ENCODE measurements around the gene OR51M1.

Gene OR51M1

GRCh38 chr11:5441414-5441813 lies 57.8 kb downstream of the OR51M1 start, which contains the start of gene OR51I1:
TSS of gene OR51I1 (minus strand) at chr11:5441514. CDS start at chr11:5441514, 0 bp downstream.
- no peak for ATAC-seq
- TF ChIP-seq ZNF565 (CRISPR knock-in tag; conservative IDR thresholded peaks at IDR 0.05; ENCODE audit: low read depth) (no peak), TOX (CRISPR knock-in tag; IDR thresholded peaks at IDR 0.05; ENCODE audit: borderline replicate concordance) (no peak), ZC3H10 (CRISPR knock-in tag; IDR thresholded peaks at IDR 0.05) (no peak)
- TF ChIP-seq, protein P1, sequence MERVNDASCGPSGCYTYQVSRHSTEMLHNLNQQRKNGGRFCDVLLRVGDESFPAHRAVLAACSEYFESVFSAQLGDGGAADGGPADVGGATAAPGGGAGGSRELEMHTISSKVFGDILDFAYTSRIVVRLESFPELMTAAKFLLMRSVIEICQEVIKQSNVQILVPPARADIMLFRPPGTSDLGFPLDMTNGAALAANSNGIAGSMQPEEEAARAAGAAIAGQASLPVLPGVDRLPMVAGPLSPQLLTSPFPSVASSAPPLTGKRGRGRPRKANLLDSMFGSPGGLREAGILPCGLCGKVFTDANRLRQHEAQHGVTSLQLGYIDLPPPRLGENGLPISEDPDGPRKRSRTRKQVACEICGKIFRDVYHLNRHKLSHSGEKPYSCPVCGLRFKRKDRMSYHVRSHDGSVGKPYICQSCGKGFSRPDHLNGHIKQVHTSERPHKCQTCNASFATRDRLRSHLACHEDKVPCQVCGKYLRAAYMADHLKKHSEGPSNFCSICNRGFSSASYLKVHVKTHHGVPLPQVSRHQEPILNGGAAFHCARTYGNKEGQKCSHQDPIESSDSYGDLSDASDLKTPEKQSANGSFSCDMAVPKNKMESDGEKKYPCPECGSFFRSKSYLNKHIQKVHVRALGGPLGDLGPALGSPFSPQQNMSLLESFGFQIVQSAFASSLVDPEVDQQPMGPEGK (CRISPR knock-in tag; IDR thresholded peaks at IDR 0.05; ENCODE audit: borderline replicate concordance) = no peak
